Type B pancreatic cell (in vitro differentiated cells): Measurements from ENCODE around the gene RCN1. TPM values are rescaled to one million over a fixed set of nuclear protein-coding genes. Genes with fewer than 3 reads are reported as not detected.
"Not testable (repeated sequence)": the region's sequence is repeated elsewhere in the genome, so short reads cannot be mapped to it uniquely, and the experiment has no call there.

ENCODE experiments used
- DNase-seq: peaks from one replicate; pipeline ENCODE4 v3.0.0; 2021; ENCODE audit warnings: mixed read lengths; ENCODE audit not compliant: unreplicated experiment; ENCODE audit errors: extremely low spot score
- H3K27ac Mint-ChIP-seq: 2 replicates; pipeline ENCODE4 v1.8.0; 2021; ENCODE audit warnings: mild to moderate bottlenecking, mixed read lengths
- H3K27me3 Mint-ChIP-seq: 2 replicates; pipeline ENCODE4 v1.8.0; 2021; ENCODE audit warnings: mixed read lengths
- H3K36me3 Mint-ChIP-seq: 2 replicates; pipeline ENCODE4 v1.8.0; 2021; ENCODE audit warnings: mixed read lengths
- H3K4me1 Mint-ChIP-seq: one replicate; pipeline ENCODE4 v1.8.0; 2021; ENCODE audit warnings: mixed read lengths; ENCODE audit not compliant: unreplicated experiment
- H3K4me3 Mint-ChIP-seq: 2 replicates; pipeline ENCODE4 v1.8.0; 2021; ENCODE audit warnings: mild to moderate bottlenecking, mixed read lengths
- H3K9me3 Mint-ChIP-seq: 2 replicates; pipeline ENCODE4 v1.8.0; 2021; ENCODE audit warnings: mixed read lengths
- CTCF ChIP-seq: fragments of 200-600 bp; sonication (generic); conservative IDR thresholded peaks from 2 replicates; pipeline ENCODE4 v1.5.0; 2021; ENCODE audit warnings: antibody characterized with exemption, mild to moderate bottlenecking
- total RNA-seq: library from RNA; stranded (reverse); gene quantifications from 2 replicates; pipeline ENCODE4 v1.2.1, GENCODE V29; 2021; ENCODE audit warnings: low replicate concordance

Gene RCN1
- total RNA-seq, 1 donor from 2014 or later = 144 TPM

GRCh38 chr11:32062540-32062939 lies 28.3 kb upstream of the RCN1 start:
- TF ChIP-seq CTCF = no peak
- Mint-ChIP-seq H3K27ac (no peak overlapping the region), H3K36me3 (no peaks in the 10 kb centered on the region), H3K9me3 (no peaks in the 10 kb centered on the region), H3K27me3 (peaks cover 3% of the 10 kb centered on the region), H3K4me1 (no peaks in the 10 kb centered on the region), H3K4me3 (no peak overlapping the region)
- no peak for DNase-seq

- not testable (repeated sequence) for H3K4me3 Mint-ChIP-seq, H3K27me3 Mint-ChIP-seq, H3K9me3 Mint-ChIP-seq, DNase-seq, H3K36me3 Mint-ChIP-seq, H3K4me1 Mint-ChIP-seq, H3K27ac Mint-ChIP-seq
Measured at GRCh38 chr11:32063031-32063430, 27.8 kb upstream of the RCN1 start.

GRCh38 chr11:32065865-32066629 lies 24.8 kb upstream of the RCN1 start:
- H3K27me3 Mint-ChIP-seq = peaks cover 3% of the 10 kb centered on the region
- DNase-seq = no peak
- no peak overlapping the region for H3K4me3 Mint-ChIP-seq
- peaks cover 22% of the 10 kb centered on the region for H3K4me1 Mint-ChIP-seq
- no peaks in the 10 kb centered on the region for H3K9me3 Mint-ChIP-seq
- H3K36me3 Mint-ChIP-seq = no peaks in the 10 kb centered on the region
- TF ChIP-seq CTCF = no peak
- H3K27ac Mint-ChIP-seq = no peak overlapping the region

- no peak overlapping the region for H3K4me3 Mint-ChIP-seq
- peaks cover 3% of the 10 kb centered on the region for H3K27me3 Mint-ChIP-seq
- TF ChIP-seq CTCF = no peak
- no peaks in the 10 kb centered on the region for H3K9me3 Mint-ChIP-seq
- peaks cover 45% of the 10 kb centered on the region for H3K4me1 Mint-ChIP-seq
- no peak overlapping the region for H3K27ac Mint-ChIP-seq
- DNase-seq = no peak
- H3K36me3 Mint-ChIP-seq = no peaks in the 10 kb centered on the region
Measured at GRCh38 chr11:32068134-32068870, 22.6 kb upstream of the RCN1 start.

GRCh38 chr11:32069361-32070058 lies 21.4 kb upstream of the RCN1 start:
- no peak for TF ChIP-seq CTCF
- no peak for DNase-seq
- H3K4me1 Mint-ChIP-seq = peaks cover 53% of the 10 kb centered on the region
- peak overlapping the region; percentile 61 for H3K4me3 Mint-ChIP-seq
- peaks cover 3% of the 10 kb centered on the region for H3K27me3 Mint-ChIP-seq
- no peaks in the 10 kb centered on the region for H3K36me3 Mint-ChIP-seq
- H3K9me3 Mint-ChIP-seq = no peaks in the 10 kb centered on the region
- peak overlapping the region; percentile 73 for H3K27ac Mint-ChIP-seq

GRCh38 chr11:32070692-32071091 lies 20.2 kb upstream of the RCN1 start:
- DNase-seq = no peak
- H3K4me3 Mint-ChIP-seq = no peak overlapping the region
- H3K4me1 Mint-ChIP-seq = peaks cover 53% of the 10 kb centered on the region
- H3K36me3 Mint-ChIP-seq = no peaks in the 10 kb centered on the region
- no peaks in the 10 kb centered on the region for H3K9me3 Mint-ChIP-seq
- H3K27me3 Mint-ChIP-seq = peaks cover 3% of the 10 kb centered on the region
- TF ChIP-seq CTCF = no peak
- H3K27ac Mint-ChIP-seq = no peak overlapping the region
